Measurements from ENCODE around the gene NEO1. TPM values are rescaled to one million over a fixed set of nuclear protein-coding genes. Genes with fewer than 3 reads are reported as not detected.

The NEO1 gene
- total RNA-seq, 1 donor from 2014 or later, result 21.8 TPM

DNA sequence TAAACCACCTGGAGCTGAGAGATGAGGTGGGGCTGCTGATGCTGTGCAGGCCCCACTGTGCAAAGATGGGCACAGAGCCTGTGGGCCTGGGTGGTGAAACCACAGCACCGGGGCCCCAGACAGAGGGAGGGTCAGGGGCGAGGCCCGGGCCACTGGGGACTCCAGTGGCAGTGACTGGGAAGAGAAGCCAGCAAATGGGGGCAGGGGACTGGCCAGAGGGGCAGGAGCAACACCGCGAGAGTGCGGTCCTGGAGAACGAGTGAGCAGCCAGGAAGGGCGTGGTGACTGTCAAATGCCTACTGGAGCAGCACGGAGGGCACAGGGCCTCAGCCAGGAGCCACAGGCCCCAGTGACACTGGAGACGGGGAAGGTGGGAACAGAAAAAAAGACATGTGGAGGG, 276.7 kb downstream of the NEO1 start:
- intact Hi-C loops (cut with DNase I), result no loop called here
- DNase-seq (ENCODE audit: low spot score in 2 of 2), result no peak
- H3K4me1 ChIP-seq, result no peaks in the 10 kb centered on the region
- no peaks in the 10 kb centered on the region for H3K9me3 ChIP-seq
- TF ChIP-seq, protein P1, sequence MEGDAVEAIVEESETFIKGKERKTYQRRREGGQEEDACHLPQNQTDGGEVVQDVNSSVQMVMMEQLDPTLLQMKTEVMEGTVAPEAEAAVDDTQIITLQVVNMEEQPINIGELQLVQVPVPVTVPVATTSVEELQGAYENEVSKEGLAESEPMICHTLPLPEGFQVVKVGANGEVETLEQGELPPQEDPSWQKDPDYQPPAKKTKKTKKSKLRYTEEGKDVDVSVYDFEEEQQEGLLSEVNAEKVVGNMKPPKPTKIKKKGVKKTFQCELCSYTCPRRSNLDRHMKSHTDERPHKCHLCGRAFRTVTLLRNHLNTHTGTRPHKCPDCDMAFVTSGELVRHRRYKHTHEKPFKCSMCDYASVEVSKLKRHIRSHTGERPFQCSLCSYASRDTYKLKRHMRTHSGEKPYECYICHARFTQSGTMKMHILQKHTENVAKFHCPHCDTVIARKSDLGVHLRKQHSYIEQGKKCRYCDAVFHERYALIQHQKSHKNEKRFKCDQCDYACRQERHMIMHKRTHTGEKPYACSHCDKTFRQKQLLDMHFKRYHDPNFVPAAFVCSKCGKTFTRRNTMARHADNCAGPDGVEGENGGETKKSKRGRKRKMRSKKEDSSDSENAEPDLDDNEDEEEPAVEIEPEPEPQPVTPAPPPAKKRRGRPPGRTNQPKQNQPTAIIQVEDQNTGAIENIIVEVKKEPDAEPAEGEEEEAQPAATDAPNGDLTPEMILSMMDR (IDR thresholded peaks at IDR 0.05), result no peak
- no peaks in the 10 kb centered on the region for H3K27me3 ChIP-seq
- H3K4me3 ChIP-seq, result no peak overlapping the region
- no peaks in the 10 kb centered on the region for H3K36me3 ChIP-seq
- no peak overlapping the region for H3K27ac ChIP-seq

DNA sequence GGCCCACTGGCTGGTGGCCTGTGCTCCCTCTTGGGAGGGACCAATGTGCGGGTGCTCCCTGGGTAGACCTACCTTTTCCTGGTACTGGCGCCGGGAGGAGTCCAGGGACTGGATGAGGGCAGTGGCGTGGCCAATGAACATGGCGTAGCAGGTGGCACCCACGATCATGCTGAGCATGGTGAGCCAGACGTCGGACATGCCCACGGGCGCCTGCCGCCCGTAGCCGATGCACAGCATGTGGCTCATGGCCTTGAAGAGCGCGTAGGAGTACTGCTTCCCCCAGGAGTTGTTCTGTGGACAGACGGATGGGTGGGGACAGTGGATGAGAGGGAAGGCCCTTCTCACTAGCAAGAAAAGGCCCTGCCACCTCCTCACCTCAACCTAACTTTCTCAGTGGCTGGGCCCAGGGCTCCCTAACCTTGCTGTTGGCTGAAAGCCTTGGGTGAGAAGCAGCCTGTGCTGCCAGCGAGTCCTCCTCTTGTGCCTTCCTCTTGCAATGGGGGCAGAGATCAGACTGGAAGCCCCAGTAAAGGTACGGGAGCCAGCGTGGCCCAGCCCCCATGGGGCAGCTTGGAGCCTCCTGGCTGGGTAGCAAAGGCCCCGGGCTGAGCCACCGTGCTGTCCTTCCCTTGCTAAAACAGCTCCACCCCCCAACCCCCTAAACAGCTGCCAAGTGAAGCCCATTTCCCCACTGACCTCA, 277.4 kb downstream of the NEO1 start:
- Histone ChIP-seq H3K9me3 (no peaks in the 10 kb centered on the region), H3K27ac (no peak overlapping the region), H3K36me3 (no peaks in the 10 kb centered on the region), H3K4me3 (no peak overlapping the region), H3K4me1 (no peaks in the 10 kb centered on the region), H3K27me3 (no peaks in the 10 kb centered on the region)
- TF ChIP-seq, protein P1 (IDR thresholded peaks at IDR 0.05), result no peak
- intact Hi-C loops (cut with DNase I), result no loop called here
- DNase-seq (ENCODE audit: low spot score in 2 of 2), result no peak

- no peaks in the 10 kb centered on the region for H3K36me3 ChIP-seq
- intact Hi-C loops (cut with DNase I), result no loop called here
- no peak for DNase-seq (ENCODE audit: low spot score in 2 of 2)
- H3K27ac ChIP-seq, result no peak overlapping the region
- no peaks in the 10 kb centered on the region for H3K27me3 ChIP-seq
- no peaks in the 10 kb centered on the region for H3K9me3 ChIP-seq
- H3K4me1 ChIP-seq, result no peaks in the 10 kb centered on the region
- no peak overlapping the region for H3K4me3 ChIP-seq
- TF ChIP-seq, protein P1 (IDR thresholded peaks at IDR 0.05), result no peak
These were observed 278.2 kb downstream of the NEO1 start for GRCh38 chr15:73330206-73331051.

DNA sequence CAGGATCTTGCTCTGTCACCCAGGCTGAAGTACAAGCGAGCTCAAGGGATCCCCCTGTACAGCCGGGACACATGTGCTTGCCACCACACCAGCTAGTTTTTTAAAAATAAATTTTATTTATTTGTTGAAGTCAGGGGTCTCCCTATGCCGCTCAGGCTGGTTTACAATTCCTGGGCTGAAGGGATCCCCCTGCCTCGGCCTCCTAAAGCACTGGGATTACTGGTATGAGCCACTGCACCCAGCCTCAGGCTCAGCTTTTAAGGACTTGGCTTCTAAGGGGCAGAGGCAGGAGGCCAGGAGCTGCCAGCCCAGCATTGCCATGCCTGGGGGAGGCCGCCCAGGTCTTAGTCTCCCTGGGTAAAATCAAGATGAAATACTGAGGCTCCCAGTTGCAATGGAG, 279.2 kb downstream of the NEO1 start:
- no peaks in the 10 kb centered on the region for H3K4me1 ChIP-seq
- no peak overlapping the region for H3K27ac ChIP-seq
- intact Hi-C loops (cut with DNase I), result no loop called here
- H3K9me3 ChIP-seq, result no peaks in the 10 kb centered on the region
- H3K4me3 ChIP-seq, result no peak overlapping the region
- H3K36me3 ChIP-seq, result no peaks in the 10 kb centered on the region
- TF ChIP-seq, protein P1 (IDR thresholded peaks at IDR 0.05), result no peak
- no peak for DNase-seq (ENCODE audit: low spot score in 2 of 2)
- H3K27me3 ChIP-seq, result no peaks in the 10 kb centered on the region

GRCh38 chr15:73331991-73332925, 280.0 kb downstream of the NEO1 start:
- intact Hi-C loops (cut with DNase I), result no loop called here
- H3K27me3 ChIP-seq, result no peaks in the 10 kb centered on the region
- TF ChIP-seq, protein P1 (IDR thresholded peaks at IDR 0.05), result no peak
- no peaks in the 10 kb centered on the region for H3K4me1 ChIP-seq
- no peaks in the 10 kb centered on the region for H3K9me3 ChIP-seq
- no peaks in the 10 kb centered on the region for H3K36me3 ChIP-seq
- no peak overlapping the region for H3K4me3 ChIP-seq
- no peak overlapping the region for H3K27ac ChIP-seq
- DNase-seq (ENCODE audit: low spot score in 2 of 2), result no peak
